HG03135 (cell line): ENCODE measurements around the gene STARD8.
"Not testable (repeated sequence)": the region's sequence is repeated elsewhere in the genome, so short reads cannot be mapped to it uniquely, and the experiment has no call there.

ENCODE experiments used
- ATAC-seq: cut with Tn5 transposase; IDR thresholded peaks from one replicate; pipeline ENCODE4 v1.9.1; 2021; ENCODE audit warnings: mild to moderate bottlenecking, moderate library complexity; ENCODE audit not compliant: unreplicated experiment

The STARD8 gene

GRCh38 chrX:68647156-68647957 is at the start of gene STARD8:
Gene STARD8 (plus strand): TSS chrX:68647666. CDS start chrX:68647883, 217 bp downstream.
- no peak for ATAC-seq

- ATAC-seq: no peak
Observed at GRCh38 chrX:68598841-68599240, 48.6 kb upstream of the STARD8 start.

DNA sequence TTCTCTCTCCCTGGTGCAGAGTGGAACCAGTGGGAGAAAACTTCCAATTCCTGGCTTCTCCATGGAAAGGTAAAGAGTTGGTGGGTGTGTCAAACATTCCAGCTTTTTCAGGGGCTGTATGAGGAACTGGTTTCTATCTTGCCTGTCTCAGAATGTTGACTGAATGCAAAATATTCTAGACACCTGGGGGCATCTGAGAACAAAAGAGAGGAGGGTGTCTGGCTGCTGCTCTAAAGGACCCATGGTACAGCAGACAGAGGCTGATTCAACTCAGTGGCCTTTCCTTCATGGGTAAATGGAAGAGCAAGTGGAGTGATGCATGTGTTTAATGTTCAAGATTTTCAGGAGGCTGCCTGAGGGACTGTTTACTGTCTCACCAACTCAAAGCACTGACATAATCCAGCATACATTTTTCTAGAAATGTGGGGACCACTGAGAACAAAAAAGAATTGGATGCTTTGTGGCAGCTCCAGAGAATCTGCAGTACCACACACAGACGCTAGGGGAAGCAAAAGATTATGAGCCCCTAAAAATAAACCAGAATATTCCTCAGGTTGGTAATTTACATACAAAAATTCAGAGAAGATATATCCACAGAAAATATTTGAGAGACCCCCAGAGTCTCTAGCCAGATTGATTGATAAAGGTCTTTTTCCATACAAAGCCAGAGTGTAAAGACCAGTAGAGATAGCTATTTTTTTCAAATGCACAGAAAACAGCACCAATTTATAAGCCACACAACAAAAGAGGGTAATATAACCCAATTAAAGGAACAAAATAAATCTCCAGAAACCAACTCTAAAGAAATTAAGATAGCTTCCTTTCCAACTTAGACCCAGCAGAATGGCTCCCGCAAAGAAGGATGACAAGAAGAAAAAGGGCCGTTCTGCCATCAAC is 48.0 kb upstream of the STARD8 start:
- no peak for ATAC-seq

- not testable (repeated sequence) for ATAC-seq
Observed at GRCh38 chrX:68604216-68604615, 43.2 kb upstream of the STARD8 start.

- not testable (repeated sequence) for ATAC-seq
Observed at GRCh38 chrX:68614733-68615132, 32.7 kb upstream of the STARD8 start.

DNA sequence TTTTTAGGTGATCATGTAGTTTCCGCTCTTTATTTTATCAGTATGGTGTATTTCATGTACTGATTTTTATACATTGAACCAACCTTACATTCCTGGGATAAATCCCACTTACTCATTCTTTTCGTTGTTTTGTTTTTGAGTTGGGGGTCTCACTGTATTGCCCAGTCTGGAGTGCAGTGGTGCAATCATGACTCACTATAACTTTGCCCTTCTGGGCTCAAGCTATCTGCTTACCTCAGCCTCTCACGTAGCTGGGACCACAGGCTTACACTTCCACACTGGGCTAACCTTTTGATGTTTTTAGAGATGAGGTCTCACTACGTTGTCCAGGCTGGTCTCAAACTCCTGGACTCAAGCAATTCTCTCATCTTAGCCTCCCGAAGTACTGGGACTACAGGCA is 19.5 kb upstream of the STARD8 start:
- no peak for ATAC-seq

DNA sequence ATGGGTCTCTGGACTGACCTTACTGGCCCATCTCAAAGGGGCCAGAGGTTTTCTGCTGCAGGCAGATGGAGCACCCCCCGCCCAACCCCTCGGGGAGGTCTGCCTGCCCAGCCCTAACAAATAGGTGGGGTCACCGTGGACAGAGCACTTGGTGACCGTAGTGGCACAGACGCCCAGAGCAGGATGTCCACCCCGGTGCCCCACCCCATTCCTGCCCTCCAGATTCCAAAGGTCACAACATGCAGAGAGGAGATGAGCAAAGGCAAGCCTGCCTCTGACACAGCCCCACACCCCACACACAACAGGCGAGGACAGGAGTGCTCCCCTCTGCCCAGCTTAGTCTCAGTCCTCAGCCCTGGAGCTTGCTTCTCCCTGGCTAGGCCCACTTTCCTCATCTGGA is 17.5 kb upstream of the STARD8 start:
- ATAC-seq: not testable (repeated sequence)

GRCh38 chrX:68631336-68631735 is 16.1 kb upstream of the STARD8 start:
- no peak for ATAC-seq

- no peak for ATAC-seq
Observed at GRCh38 chrX:68632491-68632890, 15.0 kb upstream of the STARD8 start.

DNA sequence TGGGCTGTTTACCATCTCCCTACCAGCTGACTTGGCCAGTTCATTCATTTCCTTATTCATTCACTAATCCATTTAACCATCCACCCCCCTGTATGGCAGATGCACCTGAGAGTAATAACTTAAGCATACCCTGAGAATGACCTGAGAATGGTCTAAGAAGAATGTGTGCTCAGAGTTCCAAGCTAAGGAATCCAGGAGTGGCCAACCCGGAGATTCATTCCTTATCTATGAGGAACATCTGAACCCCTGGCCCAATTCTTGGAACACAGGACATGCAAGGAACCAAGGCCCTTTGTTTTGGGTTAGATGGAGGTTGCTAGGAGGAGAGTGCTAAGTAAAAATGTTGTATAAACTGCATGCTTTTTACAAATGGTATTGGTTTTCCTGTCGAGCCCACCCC is 13.5 kb upstream of the STARD8 start:
- ATAC-seq: no peak

DNA sequence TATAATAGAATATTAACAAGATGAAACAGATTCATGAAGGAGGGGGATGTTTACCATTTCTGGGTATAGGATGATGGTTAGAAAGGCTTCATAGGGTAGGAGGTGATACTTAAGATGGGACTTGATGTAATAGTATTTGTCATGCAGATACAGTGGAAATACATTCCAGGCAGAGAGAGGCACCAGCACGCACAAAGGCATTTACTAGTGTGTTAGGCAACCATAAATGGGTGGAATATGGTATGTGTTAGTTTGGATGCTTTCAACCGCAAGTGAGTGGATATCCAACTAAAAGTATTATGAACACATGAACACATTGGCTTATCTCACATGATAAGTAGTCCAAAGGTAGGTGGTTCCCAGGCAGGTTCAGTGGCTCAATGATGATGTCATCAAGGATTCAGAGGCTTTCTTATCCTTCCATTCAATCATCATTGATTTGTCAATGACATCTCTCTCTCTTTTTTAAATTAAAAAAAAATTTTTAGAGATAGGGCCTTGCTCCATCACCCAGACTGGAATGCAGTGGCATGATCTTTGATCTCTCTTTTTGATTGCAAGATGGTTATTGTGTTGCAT is 12.7 kb upstream of the STARD8 start:
- no peak for ATAC-seq

DNA sequence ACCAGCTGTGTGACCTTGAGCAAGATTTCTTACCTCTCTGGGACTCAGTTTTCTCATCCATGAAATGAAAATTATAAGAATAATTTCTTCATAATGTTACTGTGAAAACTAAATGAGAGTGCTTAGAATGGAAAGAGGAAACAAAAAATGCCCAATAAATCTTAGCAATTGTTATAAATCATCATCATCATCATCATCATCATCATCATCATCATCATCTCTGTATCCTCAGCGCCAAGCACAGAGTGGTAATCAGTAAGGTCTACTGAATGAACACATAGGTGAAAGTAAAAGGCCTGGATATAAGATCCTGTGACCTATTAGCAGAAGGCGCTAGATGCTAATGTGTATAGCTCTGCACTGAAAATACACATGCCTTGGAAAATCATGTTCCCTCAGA is 6.8 kb upstream of the STARD8 start:
- ATAC-seq: no peak

DNA sequence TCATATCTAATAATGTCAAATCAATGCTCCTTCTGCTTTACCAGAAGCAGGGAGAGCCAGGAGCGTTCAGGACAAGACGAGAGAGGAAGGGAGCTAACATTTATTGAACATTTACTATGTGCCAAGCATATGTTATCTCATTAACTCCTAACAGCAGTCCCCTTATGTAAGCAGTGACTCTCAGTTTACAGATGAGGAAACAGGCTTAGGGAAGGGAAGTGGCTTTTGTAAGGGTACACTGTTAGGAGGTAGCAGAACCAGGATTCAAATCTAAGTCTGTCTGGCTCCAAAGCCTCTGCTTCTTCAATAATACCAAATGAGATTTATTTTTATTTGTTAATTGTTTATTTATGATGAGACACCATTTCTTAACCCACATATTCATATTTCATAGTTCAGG is 2.6 kb upstream of the STARD8 start:
- ATAC-seq: no peak

GRCh38 chrX:68646421-68646820 is 1.0 kb upstream of the STARD8 start:
- ATAC-seq: no peak

DNA sequence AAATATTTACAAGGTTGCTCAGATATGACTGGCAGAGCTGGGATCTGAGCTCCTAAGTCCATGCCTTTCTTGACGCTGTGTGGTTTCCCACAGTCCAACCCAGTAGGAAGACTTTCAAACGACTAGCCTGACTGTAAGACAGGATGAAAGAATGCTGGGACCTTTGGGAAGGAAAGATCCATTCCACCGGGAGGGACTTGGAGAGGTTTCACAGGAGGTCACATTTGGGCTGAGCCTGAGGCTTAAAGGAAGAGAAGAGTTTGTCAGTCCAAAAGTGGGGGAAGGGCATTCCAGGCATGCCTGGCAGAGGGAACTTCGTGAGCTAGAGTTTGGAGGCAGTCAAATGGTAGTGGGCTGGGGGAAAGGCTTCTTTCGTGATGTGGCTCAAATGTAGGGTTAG is 1.5 kb downstream of the STARD8 start:
- ATAC-seq: no peak

GRCh38 chrX:68650491-68650890 is 3.0 kb downstream of the STARD8 start:
- no peak for ATAC-seq

DNA sequence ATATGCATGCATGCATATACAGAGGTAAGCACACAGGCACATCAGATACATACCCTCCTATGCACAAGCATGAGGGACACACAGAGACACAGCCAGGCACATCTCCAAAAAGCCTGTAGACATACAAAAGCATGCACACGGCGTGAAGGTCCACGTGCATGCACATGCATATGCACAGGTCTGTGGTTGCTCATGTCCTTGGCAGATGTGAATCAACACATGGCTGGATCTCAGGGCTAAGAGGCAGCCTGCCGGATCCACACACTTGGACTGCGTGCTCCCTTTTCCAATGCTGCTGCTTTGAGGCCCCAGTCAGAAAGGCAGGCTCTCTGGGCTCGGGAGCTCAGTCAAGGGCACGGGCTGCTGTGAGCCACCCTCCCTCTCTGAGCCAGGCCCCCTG is 3.6 kb downstream of the STARD8 start:
- no peak for ATAC-seq

DNA sequence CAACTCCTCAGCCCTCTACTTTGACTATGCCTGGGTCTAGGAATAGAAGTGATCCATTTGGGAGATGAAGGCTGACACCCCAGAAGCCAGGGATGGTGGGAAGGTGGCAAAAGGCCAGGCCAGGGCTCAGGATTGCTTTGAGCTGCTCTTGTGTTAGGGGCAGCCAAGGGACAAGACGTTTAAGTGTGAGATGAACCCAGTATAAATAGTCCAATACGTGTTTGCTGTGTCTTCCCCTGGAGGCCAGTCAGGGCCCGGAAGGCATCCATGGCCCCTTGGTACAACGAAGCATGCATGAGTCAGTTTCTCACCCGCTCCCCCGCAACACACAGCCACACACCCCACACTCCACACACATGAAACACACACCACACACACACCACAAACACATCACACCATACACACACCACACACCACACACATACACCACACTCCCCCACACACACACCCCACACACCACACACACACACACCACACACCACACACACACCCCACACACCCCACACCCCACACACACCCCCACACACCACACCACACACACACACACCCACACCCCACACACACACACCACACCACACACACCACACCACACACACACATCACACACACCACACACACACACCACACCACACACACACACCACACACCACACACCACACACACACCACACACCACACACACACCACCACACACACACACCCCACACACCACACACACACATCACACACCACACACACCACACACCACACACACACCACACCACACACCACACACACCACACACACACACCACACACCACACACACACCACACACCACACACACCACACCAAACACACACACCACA is 5.1 kb downstream of the STARD8 start:
- no peak for ATAC-seq

- no peak for ATAC-seq
Observed at GRCh38 chrX:68654693-68655092, 7.2 kb downstream of the STARD8 start.

DNA sequence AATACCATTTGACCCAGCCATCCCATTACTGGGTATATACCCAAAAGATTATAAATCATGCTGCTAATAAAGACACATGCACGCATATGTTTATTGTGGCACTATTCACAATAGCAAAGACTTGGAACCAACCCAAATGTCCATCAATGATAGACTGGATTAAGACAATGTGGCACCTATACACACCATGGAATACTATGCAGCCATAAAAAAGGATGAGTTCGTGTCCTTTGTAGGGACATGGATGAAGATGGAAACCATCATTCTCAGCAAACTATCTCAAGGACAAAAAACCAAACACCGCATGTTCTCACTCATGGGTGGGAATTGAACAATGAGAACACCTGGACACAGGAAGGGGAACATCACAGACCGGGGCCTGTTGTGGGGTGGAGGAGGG is 9.0 kb downstream of the STARD8 start:
- ATAC-seq: not testable (repeated sequence)

DNA sequence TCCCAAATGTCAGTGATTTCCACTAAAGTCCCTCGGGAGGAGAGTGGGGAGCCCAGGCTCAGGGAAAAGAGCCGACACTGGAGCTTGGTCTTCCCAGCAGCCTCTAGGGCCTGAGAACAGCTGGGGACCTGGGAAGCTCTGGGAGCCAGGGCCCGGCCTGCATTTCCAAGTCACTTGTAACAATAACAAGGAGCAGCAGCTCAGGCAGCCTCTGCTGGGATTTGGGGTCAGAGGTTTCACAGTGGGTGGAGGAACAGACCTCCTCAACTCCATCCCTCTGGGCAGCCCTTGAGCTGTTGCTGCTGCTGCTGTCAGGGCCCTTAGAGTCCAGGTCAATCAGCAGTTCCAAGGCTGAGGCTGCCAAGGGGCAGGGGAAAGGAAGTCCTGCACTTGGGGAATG is 11.1 kb downstream of the STARD8 start:
- no peak for ATAC-seq
